SW480 (cell line): ENCODE data around the gene PRR36.

Source experiments
- DNase-seq: peaks from one replicate; pipeline ENCODE4 v3.0.0-alpha.2; 2016; ENCODE audit warnings: low spot score

The PRR36 gene

DNA sequence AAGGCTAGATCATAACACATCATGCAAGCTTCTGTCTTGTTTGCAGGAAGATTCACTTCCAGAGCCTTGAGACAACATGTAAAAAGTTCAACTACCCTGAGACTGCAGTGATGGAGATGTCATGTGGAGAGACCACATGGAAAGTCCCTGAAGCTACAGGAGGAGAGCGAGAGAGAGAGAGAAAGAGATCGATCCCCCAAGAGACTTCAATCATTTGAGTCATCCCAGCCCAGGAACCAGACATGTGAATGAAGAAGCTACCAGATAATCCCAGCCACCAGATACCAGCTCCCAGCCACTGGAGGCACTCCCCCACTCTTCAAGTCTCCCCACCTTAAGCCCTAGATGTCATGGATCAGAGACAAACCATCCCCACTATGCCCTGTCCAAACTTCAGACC, 54.9 kb downstream of the PRR36 start:
- DNase-seq: no peak

DNA sequence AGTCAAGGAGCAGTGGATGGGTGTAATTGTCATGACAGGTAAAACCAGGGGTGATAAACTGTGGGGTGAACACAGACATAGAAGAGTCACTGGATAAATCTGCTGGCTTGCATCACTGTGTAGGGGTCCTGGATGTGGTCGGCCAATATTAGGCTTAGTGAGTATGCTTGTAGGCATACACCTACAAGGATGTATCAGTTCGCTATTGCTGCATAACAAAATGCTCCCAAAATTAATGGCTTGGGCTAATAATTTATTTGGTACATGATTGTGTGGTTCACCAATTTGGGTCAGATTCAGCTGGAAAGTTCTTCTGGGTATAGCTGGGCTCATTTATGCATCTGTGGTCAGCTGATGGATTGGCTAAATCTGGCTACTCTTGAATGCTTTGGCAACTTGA, 55.4 kb downstream of the PRR36 start:
- DNase-seq: no peak
